Measurements from ENCODE around the gene ASB18.

GRCh38 chr2:236287656-236288055, 23.4 kb upstream of the ASB18 start:
- TF ChIP-seq CTCF (IDR thresholded peaks at IDR 0.05) (no peak), POLR2A (IDR thresholded peaks at IDR 0.05) (no peak)

All from uterus (tissue), 2 donors.